ENCODE data around the gene CDH4. TPM values are rescaled to one million over a fixed set of nuclear protein-coding genes. Genes with fewer than 3 reads are reported as not detected.

The CDH4 gene
- total and polyA plus RNA-seq, 5 donors from 2014 or later, result 0.07 to 0.69 (median 0.49) TPM; not detected in 1

DNA sequence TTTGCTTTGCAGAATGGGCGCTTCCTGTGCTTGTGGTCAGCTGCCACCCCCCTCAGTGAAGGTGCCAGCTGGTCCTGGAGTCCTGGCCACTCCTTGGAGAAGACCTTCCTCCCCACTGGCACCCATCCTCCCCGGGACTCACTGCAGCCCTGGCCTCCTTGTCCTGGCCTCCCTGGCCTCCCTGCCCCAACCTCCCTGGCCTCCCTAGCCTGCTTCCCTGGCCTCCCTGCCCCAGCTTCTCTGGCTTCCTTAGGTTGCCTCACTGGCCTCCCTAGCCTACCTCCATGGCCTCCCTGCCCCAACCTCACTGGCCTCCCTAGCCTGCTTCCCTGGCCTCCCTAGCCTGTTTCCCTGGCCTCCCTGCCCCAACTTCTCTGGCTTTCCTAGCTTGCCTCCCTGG, 297.8 kb downstream of the CDH4 start:
- H3K4me3 Mint-ChIP-seq, result no peak overlapping the region
- Histone ChIP-seq H3K4me3 (ENCODE audit: low read depth, low read length) (no peak overlapping the region), H3K9me3 (ENCODE audit: control insufficient read depth in 2 of 2, low read length in 2 of 2) (no peaks in the 10 kb centered on the region), H3K27ac (ENCODE audit: insufficient read depth, low read length, poor library complexity, severe bottlenecking) (no peak overlapping the region), H3K4me1 (ENCODE audit: control insufficient read depth, insufficient read depth, low read length, poor library complexity, severe bottlenecking) (no peaks in the 10 kb centered on the region), H3K27me3 (ENCODE audit: control insufficient read depth, insufficient read depth, low read length) (no peaks in the 10 kb centered on the region), H3K36me3 (ENCODE audit: control insufficient read depth, insufficient read depth, low read length) (no peaks in the 10 kb centered on the region)
- no peak overlapping the region for H3K27ac Mint-ChIP-seq
- H3K9me3 Mint-ChIP-seq, result peaks cover 0 to 5% (median 3%) of the 10 kb centered on the region in 7 donors
- ATAC-seq (ENCODE audit: low read depth in 2 of 2) (no peak), DNase-seq (no peak)
- no peaks in the 10 kb centered on the region for H3K4me1 Mint-ChIP-seq
- no peaks in the 10 kb centered on the region for H3K36me3 Mint-ChIP-seq
- H3K27me3 Mint-ChIP-seq, result no peaks in the 10 kb centered on the region

DNA sequence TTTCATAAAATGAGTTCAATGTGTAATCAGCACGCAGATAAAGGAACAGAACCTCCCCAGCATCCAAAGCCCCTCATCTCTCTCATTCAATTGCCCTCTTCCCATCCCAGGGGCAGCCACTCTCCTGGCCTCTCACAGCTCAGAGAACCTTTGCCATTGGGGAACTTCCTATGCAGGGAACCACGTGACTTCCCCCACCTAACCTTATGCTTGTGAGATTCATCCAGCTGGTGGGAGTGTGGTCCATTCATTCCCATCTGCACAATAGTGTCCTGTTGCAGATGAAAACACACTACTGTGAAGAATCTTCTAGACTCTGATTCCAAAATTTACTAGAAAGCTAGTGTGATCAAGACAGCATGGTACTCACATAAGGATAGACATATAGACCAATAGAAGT, 299.3 kb downstream of the CDH4 start:
- Histone ChIP-seq H3K4me3 (ENCODE audit: low read depth, low read length) (no peak overlapping the region), H3K9me3 (ENCODE audit: control insufficient read depth in 2 of 2, low read length in 2 of 2) (no peaks in the 10 kb centered on the region), H3K4me1 (ENCODE audit: control insufficient read depth, insufficient read depth, low read length, poor library complexity, severe bottlenecking) (no peaks in the 10 kb centered on the region), H3K27me3 (ENCODE audit: control insufficient read depth, insufficient read depth, low read length) (no peaks in the 10 kb centered on the region), H3K36me3 (ENCODE audit: control insufficient read depth, insufficient read depth, low read length) (no peaks in the 10 kb centered on the region), H3K27ac (ENCODE audit: insufficient read depth, low read length, poor library complexity, severe bottlenecking) (no peak overlapping the region)
- no peak for ATAC-seq (ENCODE audit: low read depth in 2 of 2)
- Mint-ChIP-seq H3K27ac (peak overlapping the region in 1 of 3 donors; percentile 38), H3K36me3 (no peaks in the 10 kb centered on the region), H3K4me3 (no peak overlapping the region), H3K9me3 (peaks cover 0 to 7% (median 3%) of the 10 kb centered on the region in 7 donors), H3K27me3 (no peaks in the 10 kb centered on the region), H3K4me1 (no peaks in the 10 kb centered on the region)
- no peak for DNase-seq

- H3K27me3 ChIP-seq (ENCODE audit: control insufficient read depth, insufficient read depth, low read length), result no peaks in the 10 kb centered on the region
- H3K4me1 ChIP-seq (ENCODE audit: control insufficient read depth, insufficient read depth, low read length, poor library complexity, severe bottlenecking), result no peaks in the 10 kb centered on the region
- no peaks in the 10 kb centered on the region for H3K36me3 ChIP-seq (ENCODE audit: control insufficient read depth, insufficient read depth, low read length)
- no peak overlapping the region for H3K27ac Mint-ChIP-seq
- H3K4me3 Mint-ChIP-seq, result no peak overlapping the region
- no peak overlapping the region for H3K27ac ChIP-seq (ENCODE audit: insufficient read depth, low read length, poor library complexity, severe bottlenecking)
- H3K4me1 Mint-ChIP-seq, result no peaks in the 10 kb centered on the region
- no peaks in the 10 kb centered on the region for H3K36me3 Mint-ChIP-seq
- no peak for ATAC-seq (ENCODE audit: low read depth in 2 of 2)
- H3K9me3 ChIP-seq (ENCODE audit: control insufficient read depth in 2 of 2, low read length in 2 of 2), result no peaks in the 10 kb centered on the region
- DNase-seq, result no peak
- H3K27me3 Mint-ChIP-seq, result no peaks in the 10 kb centered on the region
- no peak overlapping the region for H3K4me3 ChIP-seq (ENCODE audit: low read depth, low read length)
- peaks cover 0 to 5% (median 3%) of the 10 kb centered on the region in 7 donors for H3K9me3 Mint-ChIP-seq
Measured at GRCh38 chr20:61554617-61555016, 302.6 kb downstream of the CDH4 start.

DNA sequence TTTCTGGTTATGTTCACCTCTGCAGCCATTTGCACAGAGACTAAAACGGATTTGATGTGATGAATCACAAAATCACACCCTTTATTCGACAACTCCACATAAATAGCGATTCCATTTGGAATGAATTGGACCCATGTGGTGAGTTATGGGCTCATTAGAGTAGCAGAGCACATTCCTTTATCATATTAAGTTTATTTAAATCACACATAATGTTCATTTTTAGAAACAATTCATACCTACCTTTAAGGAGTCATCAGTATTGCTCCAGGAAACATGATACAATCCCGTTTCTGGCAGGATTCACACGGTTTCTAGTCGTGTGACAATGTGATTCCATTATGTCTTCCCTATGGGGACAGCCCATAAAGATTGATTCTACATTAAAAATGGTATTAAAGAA, 303.5 kb downstream of the CDH4 start:
- H3K27ac Mint-ChIP-seq, result peak overlapping the region in 1 of 3 donors; percentile 22
- no peaks in the 10 kb centered on the region for H3K36me3 Mint-ChIP-seq
- H3K4me3 Mint-ChIP-seq, result no peak overlapping the region
- no peak overlapping the region for H3K4me3 ChIP-seq (ENCODE audit: low read depth, low read length)
- no peaks in the 10 kb centered on the region for H3K9me3 ChIP-seq (ENCODE audit: control insufficient read depth in 2 of 2, low read length in 2 of 2)
- H3K4me1 Mint-ChIP-seq, result no peaks in the 10 kb centered on the region
- DNase-seq (no peak), ATAC-seq (ENCODE audit: low read depth in 2 of 2) (no peak)
- no peak overlapping the region for H3K27ac ChIP-seq (ENCODE audit: insufficient read depth, low read length, poor library complexity, severe bottlenecking)
- no peaks in the 10 kb centered on the region for H3K27me3 Mint-ChIP-seq
- peaks cover 0 to 5% (median 3%) of the 10 kb centered on the region in 7 donors for H3K9me3 Mint-ChIP-seq
- no peaks in the 10 kb centered on the region for H3K27me3 ChIP-seq (ENCODE audit: control insufficient read depth, insufficient read depth, low read length)
- no peaks in the 10 kb centered on the region for H3K4me1 ChIP-seq (ENCODE audit: control insufficient read depth, insufficient read depth, low read length, poor library complexity, severe bottlenecking)
- H3K36me3 ChIP-seq (ENCODE audit: control insufficient read depth, insufficient read depth, low read length), result no peaks in the 10 kb centered on the region

GRCh38 chr20:61556111-61556510, 304.1 kb downstream of the CDH4 start:
- no peaks in the 10 kb centered on the region for H3K9me3 ChIP-seq (ENCODE audit: control insufficient read depth in 2 of 2, low read length in 2 of 2)
- ATAC-seq (ENCODE audit: low read depth in 2 of 2), result no peak
- no peak overlapping the region for H3K27ac ChIP-seq (ENCODE audit: insufficient read depth, low read length, poor library complexity, severe bottlenecking)
- Mint-ChIP-seq H3K4me1 (no peaks in the 10 kb centered on the region), H3K9me3 (peaks cover 0 to 5% (median 3%) of the 10 kb centered on the region in 7 donors), H3K36me3 (no peaks in the 10 kb centered on the region), H3K27ac (no peak overlapping the region), H3K4me3 (no peak overlapping the region), H3K27me3 (no peaks in the 10 kb centered on the region)
- no peaks in the 10 kb centered on the region for H3K27me3 ChIP-seq (ENCODE audit: control insufficient read depth, insufficient read depth, low read length)
- H3K4me1 ChIP-seq (ENCODE audit: control insufficient read depth, insufficient read depth, low read length, poor library complexity, severe bottlenecking), result no peaks in the 10 kb centered on the region
- DNase-seq, result no peak
- no peak overlapping the region for H3K4me3 ChIP-seq (ENCODE audit: low read depth, low read length)
- H3K36me3 ChIP-seq (ENCODE audit: control insufficient read depth, insufficient read depth, low read length), result no peaks in the 10 kb centered on the region

GRCh38 chr20:61556673-61557072, 304.6 kb downstream of the CDH4 start:
- Histone ChIP-seq H3K4me1 (ENCODE audit: control insufficient read depth, insufficient read depth, low read length, poor library complexity, severe bottlenecking) (no peaks in the 10 kb centered on the region), H3K27ac (ENCODE audit: insufficient read depth, low read length, poor library complexity, severe bottlenecking) (no peak overlapping the region), H3K4me3 (ENCODE audit: low read depth, low read length) (no peak overlapping the region), H3K9me3 (ENCODE audit: control insufficient read depth in 2 of 2, low read length in 2 of 2) (no peaks in the 10 kb centered on the region), H3K27me3 (ENCODE audit: control insufficient read depth, insufficient read depth, low read length) (no peaks in the 10 kb centered on the region), H3K36me3 (ENCODE audit: control insufficient read depth, insufficient read depth, low read length) (no peaks in the 10 kb centered on the region)
- DNase-seq (no peak), ATAC-seq (ENCODE audit: low read depth in 2 of 2) (no peak)
- peaks cover 0 to 5% (median 0%) of the 10 kb centered on the region in 7 donors for H3K9me3 Mint-ChIP-seq
- H3K27ac Mint-ChIP-seq, result no peak overlapping the region
- no peaks in the 10 kb centered on the region for H3K27me3 Mint-ChIP-seq
- no peaks in the 10 kb centered on the region for H3K4me1 Mint-ChIP-seq
- no peaks in the 10 kb centered on the region for H3K36me3 Mint-ChIP-seq
- H3K4me3 Mint-ChIP-seq, result no peak overlapping the region

GRCh38 chr20:61557621-61558020, 305.6 kb downstream of the CDH4 start:
- H3K36me3 ChIP-seq (ENCODE audit: control insufficient read depth, insufficient read depth, low read length), result no peaks in the 10 kb centered on the region
- Mint-ChIP-seq H3K36me3 (no peaks in the 10 kb centered on the region), H3K4me3 (no peak overlapping the region), H3K27ac (no peak overlapping the region), H3K27me3 (no peaks in the 10 kb centered on the region), H3K4me1 (no peaks in the 10 kb centered on the region), H3K9me3 (peaks cover 0 to 5% (median 0%) of the 10 kb centered on the region in 7 donors)
- no peak for ATAC-seq (ENCODE audit: low read depth in 2 of 2)
- no peak overlapping the region for H3K4me3 ChIP-seq (ENCODE audit: low read depth, low read length)
- no peak for DNase-seq
- no peaks in the 10 kb centered on the region for H3K27me3 ChIP-seq (ENCODE audit: control insufficient read depth, insufficient read depth, low read length)
- no peaks in the 10 kb centered on the region for H3K4me1 ChIP-seq (ENCODE audit: control insufficient read depth, insufficient read depth, low read length, poor library complexity, severe bottlenecking)
- no peak overlapping the region for H3K27ac ChIP-seq (ENCODE audit: insufficient read depth, low read length, poor library complexity, severe bottlenecking)
- no peaks in the 10 kb centered on the region for H3K9me3 ChIP-seq (ENCODE audit: control insufficient read depth in 2 of 2, low read length in 2 of 2)

DNA sequence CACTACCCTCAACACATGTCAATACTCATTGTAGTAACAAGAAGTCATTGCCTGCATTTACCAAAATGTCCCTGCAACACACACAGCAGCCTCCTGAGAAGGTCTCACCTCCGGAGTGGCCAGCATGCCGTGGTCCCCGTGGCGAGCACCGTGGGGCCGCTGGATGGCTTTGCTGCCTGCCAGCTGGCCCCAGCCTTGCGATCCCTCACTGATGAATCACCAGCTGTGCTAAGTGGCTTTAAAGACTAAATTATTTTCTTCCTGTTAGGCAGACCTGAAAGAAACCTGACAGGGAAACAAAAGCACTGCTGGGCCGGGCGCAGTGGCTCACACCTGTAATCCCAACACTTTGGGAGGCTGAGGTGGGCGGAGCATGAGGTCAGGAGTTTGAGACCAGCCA, 306.7 kb downstream of the CDH4 start:
- ATAC-seq (ENCODE audit: low read depth in 2 of 2), result no peak

More for the DNA sequence above, 306.7 kb downstream of the CDH4 start:
- H3K36me3 Mint-ChIP-seq, result no peaks in the 10 kb centered on the region
- DNase-seq, result no peak
- H3K27me3 Mint-ChIP-seq, result no peaks in the 10 kb centered on the region
- Histone ChIP-seq H3K9me3 (ENCODE audit: control insufficient read depth in 2 of 2, low read length in 2 of 2) (no peaks in the 10 kb centered on the region), H3K27ac (ENCODE audit: insufficient read depth, low read length, poor library complexity, severe bottlenecking) (no peak overlapping the region), H3K4me1 (ENCODE audit: control insufficient read depth, insufficient read depth, low read length, poor library complexity, severe bottlenecking) (no peaks in the 10 kb centered on the region), H3K4me3 (ENCODE audit: low read depth, low read length) (no peak overlapping the region), H3K36me3 (ENCODE audit: control insufficient read depth, insufficient read depth, low read length) (no peaks in the 10 kb centered on the region), H3K27me3 (ENCODE audit: control insufficient read depth, insufficient read depth, low read length) (no peaks in the 10 kb centered on the region)
- no peak overlapping the region for H3K27ac Mint-ChIP-seq
- no peaks in the 10 kb centered on the region for H3K4me1 Mint-ChIP-seq
- H3K9me3 Mint-ChIP-seq, result peaks cover 0 to 5% (median 0%) of the 10 kb centered on the region in 7 donors
- H3K4me3 Mint-ChIP-seq, result no peak overlapping the region

Data from CD4-positive, CD25-positive, alpha-beta regulatory T cell (primary cell).